BLaER1 (cell line): Measurements from ENCODE around the gene ETHE1.
A peak's percentile ranks its signal among the peaks of the same experiment; 100 is the strongest.

Experiments used
- H3K27ac ChIP-seq: shearing (Covaris generic); formaldehyde crosslinking; 2 replicates; pipeline ENCODE4 v1.8.1; 2022
- H3K27me3 ChIP-seq: shearing (Covaris generic); formaldehyde crosslinking; 2 replicates; pipeline ENCODE4 v1.8.1; 2022
- H3K36me3 ChIP-seq: shearing (Covaris generic); formaldehyde crosslinking; 2 replicates; pipeline ENCODE4 v1.8.1; 2022
- H3K4me1 ChIP-seq: shearing (Covaris generic); formaldehyde crosslinking; 2 replicates; pipeline ENCODE4 v1.8.1; 2022
- H3K4me2 ChIP-seq: shearing (Covaris generic); formaldehyde crosslinking; 2 replicates; pipeline ENCODE4 v1.8.1; 2022
- H3K4me3 ChIP-seq: shearing (Covaris generic); formaldehyde crosslinking; 2 replicates; pipeline ENCODE4 v1.8.1; 2022
- H3K9ac ChIP-seq: shearing (Covaris generic); formaldehyde crosslinking; 2 replicates; pipeline ENCODE4 v1.8.1; 2022
- H3K9me3 ChIP-seq: shearing (Covaris generic); formaldehyde crosslinking; 2 replicates; pipeline ENCODE4 v1.8.1; 2022
- H4K20me1 ChIP-seq: shearing (Covaris generic); formaldehyde crosslinking; 2 replicates; pipeline ENCODE4 v1.8.1; 2022
- Cebpa-rat ChIP-seq: shearing (Covaris generic); IDR thresholded peaks from 2 replicates; pipeline ENCODE4 v1.8.1; 2022

The ETHE1 gene

GRCh38 chr19:43526884-43527859 is at the start of gene ETHE1:
ETHE1 (minus strand) TSS chr19:43527201; CDS start chr19:43527177, 24 bp downstream.
- peak within 1 kb of the TSS; percentile 78 for H3K27ac ChIP-seq

GRCh38 chr19:43575955-43576878 is 49.2 kb upstream of the ETHE1 start:
- TF ChIP-seq Cebpa-rat: no peak
- H3K36me3 ChIP-seq: peaks cover 23% of the 10 kb centered on the region
- no peaks in the 10 kb centered on the region for H3K27me3 ChIP-seq
- H3K27ac ChIP-seq: peak overlapping the region; percentile 56; the same call in 1 of the 2 replicates
- peaks cover 52% of the 10 kb centered on the region for H3K4me1 ChIP-seq
- peak overlapping the region; percentile 89 for H3K4me2 ChIP-seq
- H3K4me3 ChIP-seq: peak overlapping the region; percentile 81
- H4K20me1 ChIP-seq: no peaks in the 10 kb centered on the region
- H3K9ac ChIP-seq: peak overlapping the region; percentile 61; the same call in 1 of the 2 replicates
- no peaks in the 10 kb centered on the region for H3K9me3 ChIP-seq

More at GRCh38 chr19:43526884-43527859, at the start of gene ETHE1:
- peaks cover 46% of the 10 kb centered on the region for H3K4me1 ChIP-seq
- peak within 1 kb of the TSS; percentile 88 for H3K9ac ChIP-seq
- TF ChIP-seq Cebpa-rat: no peak
- peaks cover 15% of the 10 kb centered on the region for H4K20me1 ChIP-seq
- no peaks in the 10 kb centered on the region for H3K27me3 ChIP-seq
- peak within 1 kb of the TSS; percentile 91 for H3K4me2 ChIP-seq
- peaks cover 10% of the 10 kb centered on the region; the same call in 1 of the 2 replicates for H3K36me3 ChIP-seq
- no peaks in the 10 kb centered on the region for H3K9me3 ChIP-seq
- H3K4me3 ChIP-seq: peak within 1 kb of the TSS; percentile 87

- Histone ChIP-seq H4K20me1 (no peaks in the 10 kb centered on the region), H3K4me3 (peak within 1 kb of the TSS; percentile 81), H3K9ac (peak within 1 kb of the TSS; percentile 79), H3K36me3 (peaks cover 30% of the 10 kb centered on the region), H3K27me3 (no peaks in the 10 kb centered on the region), H3K9me3 (no peaks in the 10 kb centered on the region), H3K4me1 (peaks cover 54% of the 10 kb centered on the region), H3K27ac (peak within 1 kb of the TSS; percentile 71), H3K4me2 (peak within 1 kb of the TSS; percentile 89)
- no peak for TF ChIP-seq Cebpa-rat
Measured at GRCh38 chr19:43575156-43575950, 48.4 kb upstream of the ETHE1 start, which contains the start of the genes PINLYP and XRCC1. PINLYP (plus strand) TSS chr19:43575801; CDS start chr19:43577192, 1,391 bp downstream. XRCC1 (minus strand) TSS chr19:43575527; CDS start chr19:43575458, 69 bp downstream.

GRCh38 chr19:43574424-43575155 is 47.6 kb upstream of the ETHE1 start:
- Histone ChIP-seq H3K36me3 (peaks cover 32% of the 10 kb centered on the region), H3K4me3 (peak overlapping the region; percentile 81), H3K4me1 (peaks cover 55% of the 10 kb centered on the region), H3K27ac (peak overlapping the region; percentile 71), H3K9ac (peak overlapping the region; percentile 79), H3K4me2 (peak overlapping the region; percentile 89), H4K20me1 (no peaks in the 10 kb centered on the region), H3K9me3 (no peaks in the 10 kb centered on the region), H3K27me3 (no peaks in the 10 kb centered on the region)
- TF ChIP-seq Cebpa-rat: no peak

GRCh38 chr19:43572171-43572588 is 45.2 kb upstream of the ETHE1 start:
- Histone ChIP-seq H3K9me3 (no peaks in the 10 kb centered on the region), H3K36me3 (peaks cover 32% of the 10 kb centered on the region), H3K4me3 (no peak overlapping the region), H3K9ac (peak overlapping the region; percentile 24; the same call in 1 of the 2 replicates), H3K4me1 (peaks cover 52% of the 10 kb centered on the region), H3K27me3 (no peaks in the 10 kb centered on the region), H3K27ac (peak overlapping the region; percentile 13; the same call in 1 of the 2 replicates), H3K4me2 (no peak overlapping the region), H4K20me1 (no peaks in the 10 kb centered on the region)
- no peak for TF ChIP-seq Cebpa-rat

- no peaks in the 10 kb centered on the region for H3K9me3 ChIP-seq
- H3K36me3 ChIP-seq: peaks cover 32% of the 10 kb centered on the region
- no peaks in the 10 kb centered on the region for H3K27me3 ChIP-seq
- H3K4me3 ChIP-seq: no peak overlapping the region
- peak overlapping the region; percentile 4; the same call in 1 of the 2 replicates for H3K9ac ChIP-seq
- peaks cover 57% of the 10 kb centered on the region for H3K4me1 ChIP-seq
- TF ChIP-seq Cebpa-rat: no peak
- H4K20me1 ChIP-seq: no peaks in the 10 kb centered on the region
- H3K4me2 ChIP-seq: no peak overlapping the region
- 0 out of 2 replicates have a peak overlapping the region, but pooled peaks have one; percentile 31 for H3K27ac ChIP-seq
Measured at GRCh38 chr19:43570174-43570791, 43.3 kb upstream of the ETHE1 start.

- no peak overlapping the region for H3K4me3 ChIP-seq
- no peaks in the 10 kb centered on the region for H3K27me3 ChIP-seq
- TF ChIP-seq Cebpa-rat: no peak
- no peak overlapping the region for H3K4me2 ChIP-seq
- no peaks in the 10 kb centered on the region for H4K20me1 ChIP-seq
- no peaks in the 10 kb centered on the region for H3K9me3 ChIP-seq
- peaks cover 60% of the 10 kb centered on the region for H3K4me1 ChIP-seq
- H3K27ac ChIP-seq: no peak overlapping the region
- H3K36me3 ChIP-seq: peaks cover 32% of the 10 kb centered on the region
- H3K9ac ChIP-seq: no peak overlapping the region
Measured at GRCh38 chr19:43569657-43570056, 42.7 kb upstream of the ETHE1 start.

- H3K4me3 ChIP-seq: peak overlapping the region; percentile 40
- peak overlapping the region; percentile 87 for H3K4me2 ChIP-seq
- peak overlapping the region; percentile 95 for H3K27ac ChIP-seq
- no peak; the same call in 1 of the 2 replicates for TF ChIP-seq Cebpa-rat
- no peaks in the 10 kb centered on the region for H4K20me1 ChIP-seq
- no peaks in the 10 kb centered on the region for H3K9me3 ChIP-seq
- H3K4me1 ChIP-seq: peaks cover 76% of the 10 kb centered on the region
- H3K27me3 ChIP-seq: no peaks in the 10 kb centered on the region
- peak overlapping the region; percentile 78 for H3K9ac ChIP-seq
- peaks cover 2% of the 10 kb centered on the region for H3K36me3 ChIP-seq
Measured at GRCh38 chr19:43564800-43565199, 37.8 kb upstream of the ETHE1 start.
